Gastroesophageal sphincter (tissue), 4 donors: ENCODE results near the gene USP37. TPM values are rescaled to one million over a fixed set of nuclear protein-coding genes. Genes with fewer than 3 reads are reported as not detected.

ENCODE experiments used
- ATAC-seq: fragments of 150-250 bp; one replicate; pipeline ENCODE4 v1.9.1; 2016; ENCODE audit warnings: mild to moderate bottlenecking, moderate library complexity
- H3K27ac ChIP-seq, 4 donors: fragments of 200-600 bp; sonication (generic) in 3 of 4; 1 replicate in 3 of 4; 2 replicates in 1 of 4; pipeline ENCODE4 v1.5.1; 2016 to 2019
- H3K27me3 ChIP-seq: fragments of 200-600 bp; sonication (generic); one replicate; pipeline ENCODE4 v1.5.1; 2019
- H3K36me3 ChIP-seq, 2 donors: fragments of 200-600 bp; sonication (generic); one replicate each; pipeline ENCODE4 v1.5.1; 2019; ENCODE audit warnings: control low read depth in 1 of 2
- H3K4me1 ChIP-seq, 3 donors: fragments of 200-600 bp; sonication (generic); 1 replicate in 2 of 3; 2 replicates in 1 of 3; pipeline ENCODE4 v1.5.1; 2016 to 2019; ENCODE audit warnings: control low read depth in 2 of 3
- H3K4me3 ChIP-seq, 2 donors: fragments of 200-600 bp; sonication (generic); one replicate each; pipeline ENCODE4 v1.5.1; 2019; ENCODE audit warnings: mild to moderate bottlenecking in 1 of 2, moderate library complexity in 1 of 2
- H3K9me3 ChIP-seq, 3 donors: fragments of 200-600 bp; sonication (generic); one replicate each; pipeline ENCODE4 v1.5.1; 2017 to 2019; ENCODE audit warnings: control low read depth in 2 of 3
- CTCF ChIP-seq, 4 experiments: fragments of 200-600 bp in 2 of 4; fragments of 450-650 bp in 2 of 4; sonication (generic) in 1 of 4; IDR thresholded peaks; one replicate each; pipeline ENCODE4 v1.5.1; 2017 to 2019; ENCODE audit warnings: antibody characterized with exemption in 4 of 4, mild to moderate bottlenecking in 2 of 4, moderate library complexity in 2 of 4
- EP300 ChIP-seq: sonication (generic); formaldehyde crosslinking; IDR thresholded peaks from one replicate; pipeline ENCODE4 v1.6.1; 2017; ENCODE audit warnings: antibody characterized with exemption, mild to moderate bottlenecking
- POLR2A ChIP-seq, 2 donors: fragments of 450-650 bp; IDR thresholded peaks; one replicate each; pipeline ENCODE4 v1.6.1; 2017; ENCODE audit warnings: antibody characterized with exemption in 2 of 2, mild to moderate bottlenecking in 2 of 2, moderate library complexity in 1 of 2
- POLR2AphosphoS5 ChIP-seq: sonication (generic); formaldehyde crosslinking; IDR thresholded peaks from one replicate; pipeline ENCODE4 v1.6.1; 2017; ENCODE audit warnings: antibody characterized with exemption
- WGBS, 2 donors: methylation state at CpG; one replicate each; pipeline ENCODE4 v1.1.5; 2018; ENCODE audit warnings: low coverage in 1 of 2; 5-methylcytosine and 5-hydroxymethylcytosine counted together
- total RNA-seq, 4 donors: library from RNA; depleted of rRNA; stranded (reverse); fragments of >200 nt; gene quantifications; one replicate each; pipeline ENCODE4 v1.1.0, GENCODE V29; 2016

The USP37 gene
- total RNA-seq, 4 donors from 2014 or later, result 8.3 to 17.4 (median 9.0) TPM

- 78% methylated on average over 1 of the region's 1 CpG; no CpG with 5 or more reads in 1 of the 2 donors for WGBS, 2 donors
- TF ChIP-seq CTCF (IDR thresholded peaks at IDR 0.05) (no peak), EP300 (no peak), POLR2A (IDR thresholded peaks at IDR 0.05) (no peak), POLR2AphosphoS5 (no peak)
- ATAC-seq, result no peak
Observed at GRCh38 chr2:218458598-218458997, 109.6 kb downstream of the USP37 start.

GRCh38 chr2:218456849-218457248, 111.3 kb downstream of the USP37 start:
- TF ChIP-seq POLR2A (IDR thresholded peaks at IDR 0.05) (no peak), EP300 (no peak), CTCF (IDR thresholded peaks at IDR 0.05) (no peak), POLR2AphosphoS5 (no peak)
- peaks cover 3 to 80% of the 10 kb centered on the region in 2 donors for H3K36me3 ChIP-seq
- no peak overlapping the region for H3K4me3 ChIP-seq
- no peaks in the 10 kb centered on the region for H3K4me1 ChIP-seq
- no peak for ATAC-seq
- no peaks in the 10 kb centered on the region for H3K27me3 ChIP-seq
- no peaks in the 10 kb centered on the region for H3K9me3 ChIP-seq
- no peak overlapping the region for H3K27ac ChIP-seq
- WGBS, 2 donors, result 88 to 100% methylated on average over 2 to 3 of the region's 3 CpGs

More at GRCh38 chr2:218458598-218458997, 109.6 kb downstream of the USP37 start:
- H3K9me3 ChIP-seq, result no peaks in the 10 kb centered on the region
- no peaks in the 10 kb centered on the region for H3K4me1 ChIP-seq
- H3K27ac ChIP-seq, result no peak overlapping the region
- no peak overlapping the region for H3K4me3 ChIP-seq
- no peaks in the 10 kb centered on the region for H3K27me3 ChIP-seq
- H3K36me3 ChIP-seq, result peaks cover 3 to 88% of the 10 kb centered on the region in 2 donors

GRCh38 chr2:218452079-218452478, 116.1 kb downstream of the USP37 start:
- ATAC-seq, result no peak
- no peak overlapping the region for H3K4me3 ChIP-seq
- no peaks in the 10 kb centered on the region for H3K9me3 ChIP-seq
- peaks cover 0 to 7% (median 0%) of the 10 kb centered on the region in 3 donors for H3K4me1 ChIP-seq
- no peaks in the 10 kb centered on the region for H3K27me3 ChIP-seq
- TF ChIP-seq POLR2AphosphoS5, result no peak
- no peak for TF ChIP-seq EP300
- no peak for TF ChIP-seq POLR2A (IDR thresholded peaks at IDR 0.05)
- no peak for TF ChIP-seq CTCF (IDR thresholded peaks at IDR 0.05)
- 81 to 85% methylated on average over 1 of the region's 1 CpG for WGBS, 2 donors
- H3K27ac ChIP-seq, result no peak overlapping the region
- peaks cover 3 to 82% of the 10 kb centered on the region in 2 donors for H3K36me3 ChIP-seq

GRCh38 chr2:218448934-218449333, 119.2 kb downstream of the USP37 start:
- no peak overlapping the region for H3K27ac ChIP-seq
- no peaks in the 10 kb centered on the region for H3K9me3 ChIP-seq
- TF ChIP-seq EP300 (no peak), POLR2A (IDR thresholded peaks at IDR 0.05) (no peak), POLR2AphosphoS5 (no peak), CTCF (IDR thresholded peaks at IDR 0.05) (no peak)
- no peaks in the 10 kb centered on the region for H3K27me3 ChIP-seq
- H3K4me3 ChIP-seq, result no peak overlapping the region
- no peak for ATAC-seq
- peaks cover 0 to 78% of the 10 kb centered on the region in 2 donors for H3K36me3 ChIP-seq
- peaks cover 0 to 7% (median 0%) of the 10 kb centered on the region in 3 donors for H3K4me1 ChIP-seq
- 45 to 63% methylated on average over 2 to 3 of the region's 3 CpGs for WGBS, 2 donors

GRCh38 chr2:218447072-218447471, 121.1 kb downstream of the USP37 start:
- H3K9me3 ChIP-seq, result no peaks in the 10 kb centered on the region
- ATAC-seq, result no peak
- H3K27ac ChIP-seq, result no peak overlapping the region
- H3K4me1 ChIP-seq, result peaks cover 0 to 7% (median 0%) of the 10 kb centered on the region in 3 donors
- no peaks in the 10 kb centered on the region for H3K27me3 ChIP-seq
- TF ChIP-seq POLR2A (IDR thresholded peaks at IDR 0.05) (no peak), CTCF (IDR thresholded peaks at IDR 0.05) (no peak), EP300 (no peak), POLR2AphosphoS5 (no peak)
- H3K4me3 ChIP-seq, result no peak overlapping the region
- peaks cover 0 to 66% of the 10 kb centered on the region in 2 donors for H3K36me3 ChIP-seq
- WGBS, 2 donors, result 100% methylated on average over 2 of the region's 2 CpGs
